ENCODE data around the gene CBFA2T3. TPM values are rescaled to one million over a fixed set of nuclear protein-coding genes. Genes with fewer than 3 reads are reported as not detected.

Gene CBFA2T3
- total RNA-seq, 6 experiments from 2014 or later = 2.5 to 9.8 (median 4.2) TPM

DNA sequence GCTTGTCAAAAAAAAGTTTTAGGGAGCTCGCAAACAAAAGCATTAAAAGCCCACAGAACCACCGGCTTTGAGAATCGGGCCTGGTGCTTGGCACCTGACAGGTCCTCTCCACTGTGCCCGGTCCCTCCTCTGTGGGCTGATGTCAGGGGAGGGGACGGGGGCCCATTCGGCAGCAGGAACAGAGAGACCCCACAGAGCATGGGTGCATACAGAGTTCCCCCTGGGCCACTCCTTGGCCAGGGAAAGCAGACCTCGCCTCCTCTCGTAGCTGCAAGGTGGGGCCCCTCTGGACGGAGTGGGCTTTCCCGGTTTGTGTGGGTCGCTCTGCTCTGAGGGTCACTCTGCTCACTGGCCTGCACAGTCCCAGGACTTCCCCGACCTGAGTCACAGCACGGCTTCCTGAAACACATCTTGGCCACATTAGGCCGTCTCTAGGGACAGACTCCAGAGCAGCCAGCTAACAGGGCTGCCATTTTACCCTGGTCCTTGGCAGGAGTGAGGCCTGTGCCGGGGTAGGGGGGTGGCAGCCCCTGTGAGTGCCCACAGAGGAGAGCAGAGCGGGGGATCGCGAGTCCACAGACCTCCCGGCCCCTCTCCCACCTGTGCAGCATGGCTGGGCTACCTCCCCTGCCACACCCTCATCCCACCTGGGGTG is 11.1 kb downstream of the CBFA2T3 start:
- Histone ChIP-seq H3K36me3 (no peaks in the 10 kb centered on the region), H3K4me1 (no peaks in the 10 kb centered on the region), H3K27ac (no peak overlapping the region), H3K27me3 (no peaks in the 10 kb centered on the region), H3K4me3 (no peak overlapping the region), H3K9me3 (no peaks in the 10 kb centered on the region)
- ATAC-seq = peak in 1 of 4 donors; percentile 6
- DNase-seq = no peak
- TF ChIP-seq POLR2A (IDR thresholded peaks at IDR 0.05) = no peak
- TF ChIP-seq, protein P1, sequence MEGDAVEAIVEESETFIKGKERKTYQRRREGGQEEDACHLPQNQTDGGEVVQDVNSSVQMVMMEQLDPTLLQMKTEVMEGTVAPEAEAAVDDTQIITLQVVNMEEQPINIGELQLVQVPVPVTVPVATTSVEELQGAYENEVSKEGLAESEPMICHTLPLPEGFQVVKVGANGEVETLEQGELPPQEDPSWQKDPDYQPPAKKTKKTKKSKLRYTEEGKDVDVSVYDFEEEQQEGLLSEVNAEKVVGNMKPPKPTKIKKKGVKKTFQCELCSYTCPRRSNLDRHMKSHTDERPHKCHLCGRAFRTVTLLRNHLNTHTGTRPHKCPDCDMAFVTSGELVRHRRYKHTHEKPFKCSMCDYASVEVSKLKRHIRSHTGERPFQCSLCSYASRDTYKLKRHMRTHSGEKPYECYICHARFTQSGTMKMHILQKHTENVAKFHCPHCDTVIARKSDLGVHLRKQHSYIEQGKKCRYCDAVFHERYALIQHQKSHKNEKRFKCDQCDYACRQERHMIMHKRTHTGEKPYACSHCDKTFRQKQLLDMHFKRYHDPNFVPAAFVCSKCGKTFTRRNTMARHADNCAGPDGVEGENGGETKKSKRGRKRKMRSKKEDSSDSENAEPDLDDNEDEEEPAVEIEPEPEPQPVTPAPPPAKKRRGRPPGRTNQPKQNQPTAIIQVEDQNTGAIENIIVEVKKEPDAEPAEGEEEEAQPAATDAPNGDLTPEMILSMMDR (IDR thresholded peaks at IDR 0.05) = no peak
- intact Hi-C loops (cut with DNase I) = no loop called here
- WGBS (ENCODE audit: insufficient coverage, low coverage, low lambda C conversion rate, missing lambda C conversion rate) = 76% methylated on average over 5 of the region's 19 CpGs

DNA sequence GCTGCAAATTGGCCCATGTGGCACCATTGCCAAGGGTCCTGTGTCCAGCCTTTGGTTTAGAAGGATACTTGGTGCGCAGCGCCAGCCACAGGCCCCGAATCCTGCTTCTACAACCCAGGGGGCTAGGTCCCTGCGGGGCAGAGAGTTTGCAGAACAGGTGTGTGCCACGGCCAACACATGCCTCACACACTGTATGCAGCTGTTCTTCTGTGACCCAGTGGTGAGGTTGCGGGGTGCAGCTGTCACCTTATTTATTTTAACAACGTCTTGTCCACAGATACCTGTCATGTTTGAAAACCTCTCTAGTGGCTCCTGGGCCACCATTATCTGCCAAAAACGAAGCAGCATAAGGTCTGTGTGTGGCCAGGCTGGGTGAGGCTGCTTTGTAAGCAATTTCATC is 11.6 kb downstream of the CBFA2T3 start:
- 58% methylated on average over 6 of the region's 8 CpGs for WGBS (ENCODE audit: insufficient coverage, low coverage, low lambda C conversion rate, missing lambda C conversion rate)
- no peaks in the 10 kb centered on the region for H3K27me3 ChIP-seq
- intact Hi-C loops (cut with DNase I) = no loop called here

DNA sequence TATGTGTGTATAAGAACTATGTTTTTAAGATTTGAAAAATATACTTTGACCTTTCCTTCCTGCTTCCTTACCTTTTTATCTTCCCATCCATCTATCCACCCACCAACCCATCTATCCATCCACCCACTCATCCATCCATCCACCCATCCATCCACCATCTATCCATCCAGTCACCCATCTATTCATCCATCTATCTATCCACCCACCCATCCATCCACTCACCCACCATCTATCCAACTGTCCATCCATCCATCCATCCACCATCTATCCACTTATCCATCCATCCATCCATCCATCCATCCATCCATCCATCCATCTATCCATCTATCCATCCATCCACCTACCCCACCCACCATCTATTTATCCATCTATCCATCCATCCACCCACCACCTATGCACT is 12.4 kb downstream of the CBFA2T3 start:
- no peaks in the 10 kb centered on the region for H3K4me1 ChIP-seq
- no peak for ATAC-seq
- no peak overlapping the region for H3K4me3 ChIP-seq
- no peaks in the 10 kb centered on the region for H3K9me3 ChIP-seq
- DNase-seq = no peak
- TF ChIP-seq POLR2A (IDR thresholded peaks at IDR 0.05) = no peak
- TF ChIP-seq, protein P1 (IDR thresholded peaks at IDR 0.05) = no peak
- intact Hi-C loops (cut with DNase I) = no loop called here
- no peaks in the 10 kb centered on the region for H3K27me3 ChIP-seq
- no peaks in the 10 kb centered on the region for H3K36me3 ChIP-seq
- no peak overlapping the region for H3K27ac ChIP-seq

More for the DNA sequence above, 11.6 kb downstream of the CBFA2T3 start:
- DNase-seq (no peak), ATAC-seq (no peak)
- no peaks in the 10 kb centered on the region for H3K36me3 ChIP-seq
- no peak overlapping the region for H3K27ac ChIP-seq
- H3K4me3 ChIP-seq = no peak overlapping the region
- H3K4me1 ChIP-seq = no peaks in the 10 kb centered on the region
- H3K9me3 ChIP-seq = no peaks in the 10 kb centered on the region
- TF ChIP-seq, protein P1 (IDR thresholded peaks at IDR 0.05) = no peak
- TF ChIP-seq POLR2A (IDR thresholded peaks at IDR 0.05) = no peak

DNA sequence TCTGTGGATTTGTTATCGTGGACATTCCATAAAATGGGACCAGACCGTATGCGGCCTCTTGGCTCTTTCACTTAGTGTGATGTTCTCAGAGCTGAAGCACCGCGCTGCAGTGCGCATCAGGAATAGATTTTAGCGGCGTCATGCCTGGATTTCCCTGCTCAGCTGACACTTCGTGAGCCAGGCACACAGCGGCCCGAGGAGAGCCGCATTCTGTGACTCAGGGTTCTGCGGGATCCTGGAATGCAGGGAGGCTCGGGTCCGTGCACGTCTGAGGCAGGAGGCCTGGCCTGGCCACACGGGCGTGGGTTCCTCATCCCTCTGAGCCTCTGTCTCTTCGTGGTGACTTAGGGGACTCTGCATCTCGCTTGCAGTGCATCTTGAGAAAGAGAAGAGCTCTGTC is 13.4 kb downstream of the CBFA2T3 start:
- Histone ChIP-seq H3K4me1 (no peaks in the 10 kb centered on the region), H3K27me3 (no peaks in the 10 kb centered on the region), H3K27ac (no peak overlapping the region), H3K4me3 (no peak overlapping the region), H3K9me3 (no peaks in the 10 kb centered on the region), H3K36me3 (no peaks in the 10 kb centered on the region)
- TF ChIP-seq POLR2A (IDR thresholded peaks at IDR 0.05) = no peak
- 84% methylated on average over 9 of the region's 20 CpGs for WGBS (ENCODE audit: insufficient coverage, low coverage, low lambda C conversion rate, missing lambda C conversion rate)
- DNase-seq (no peak), ATAC-seq (no peak)
- intact Hi-C loops (cut with DNase I) = no loop called here

DNA sequence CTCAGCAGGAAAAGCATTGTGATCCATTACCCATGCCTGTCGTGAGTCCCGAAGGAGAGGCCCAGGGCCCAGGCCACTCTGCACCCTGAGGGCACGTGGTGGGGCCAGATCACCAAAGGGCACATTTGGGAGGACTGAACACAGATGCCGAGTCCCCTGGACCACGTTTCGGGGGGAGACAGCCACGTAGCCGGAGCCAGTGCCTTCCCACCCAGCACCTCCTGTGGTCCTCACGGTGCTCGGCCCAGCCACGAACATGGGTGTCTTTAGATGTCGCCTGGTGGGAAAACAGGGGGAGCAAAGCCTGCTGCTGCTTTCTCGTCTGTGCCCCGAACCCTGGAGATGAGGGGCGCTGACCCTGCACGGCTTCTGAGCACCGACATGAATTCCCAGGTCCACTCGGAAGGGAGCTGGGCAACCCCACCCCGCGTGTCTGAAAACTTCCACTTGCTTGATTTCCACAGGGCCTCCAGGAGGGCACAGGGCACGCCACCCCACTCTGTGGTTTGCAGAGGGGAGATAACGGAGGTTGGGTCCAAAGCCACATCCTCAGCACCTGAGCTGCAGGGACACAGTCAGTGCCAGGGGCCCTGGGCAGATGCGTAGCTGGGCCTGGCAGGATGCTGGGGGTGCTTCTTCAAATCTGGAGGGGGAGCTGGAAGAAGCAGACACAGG is 14.4 kb downstream of the CBFA2T3 start:
- Histone ChIP-seq H3K4me1 (no peaks in the 10 kb centered on the region), H3K4me3 (no peak overlapping the region), H3K27ac (no peak overlapping the region), H3K9me3 (no peaks in the 10 kb centered on the region), H3K27me3 (no peaks in the 10 kb centered on the region), H3K36me3 (no peaks in the 10 kb centered on the region)
- 38% methylated on average over 6 of the region's 23 CpGs for WGBS (ENCODE audit: insufficient coverage, low coverage, low lambda C conversion rate, missing lambda C conversion rate)
- DNase-seq (no peak), ATAC-seq (no peak)
- intact Hi-C loops (cut with DNase I) = no loop called here
- TF ChIP-seq POLR2A (IDR thresholded peaks at IDR 0.05) = no peak
- TF ChIP-seq, protein P1 (IDR thresholded peaks at IDR 0.05) = no peak
